PC-3 (cell line): Measurements from ENCODE around the gene HPCAL4.

Experiments used
- EZH2 ChIP-seq: fragments of 300-600 bp; sonication (generic); IDR thresholded peaks from one replicate; pipeline ENCODE4 v1.6.1; 2017; ENCODE audit warnings: antibody characterized with exemption, mild to moderate bottlenecking, low read length; ENCODE audit not compliant: unreplicated experiment
- TF ChIP-seq, protein P1 (sequence below): fragments of 300-600 bp; sonication (generic); conservative IDR thresholded peaks from 2 replicates; pipeline ENCODE4 v1.5.1; 2017; ENCODE audit warnings: antibody characterized with exemption, low read depth, mild to moderate bottlenecking, low read length

DNA sequence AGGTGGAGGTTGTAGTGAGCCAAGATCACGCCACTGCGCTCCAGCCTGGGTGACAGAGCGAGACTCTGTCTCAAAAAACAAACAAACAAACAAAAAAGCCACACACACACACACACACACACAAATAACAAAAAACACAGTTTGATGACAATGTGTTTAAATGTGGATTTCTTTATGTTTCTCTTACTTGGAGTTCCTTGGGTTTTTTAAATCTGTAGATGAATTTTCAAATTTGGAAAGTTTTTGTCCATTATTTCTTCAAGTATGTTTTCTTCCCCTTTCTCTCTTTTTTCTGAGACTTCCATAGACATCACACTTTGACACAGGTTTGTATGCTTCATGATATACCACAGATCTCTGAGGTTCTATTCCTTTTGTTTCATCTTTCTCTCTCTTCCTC is 35.4 kb upstream of the HPCAL4 start:
- TF ChIP-seq, protein P1, sequence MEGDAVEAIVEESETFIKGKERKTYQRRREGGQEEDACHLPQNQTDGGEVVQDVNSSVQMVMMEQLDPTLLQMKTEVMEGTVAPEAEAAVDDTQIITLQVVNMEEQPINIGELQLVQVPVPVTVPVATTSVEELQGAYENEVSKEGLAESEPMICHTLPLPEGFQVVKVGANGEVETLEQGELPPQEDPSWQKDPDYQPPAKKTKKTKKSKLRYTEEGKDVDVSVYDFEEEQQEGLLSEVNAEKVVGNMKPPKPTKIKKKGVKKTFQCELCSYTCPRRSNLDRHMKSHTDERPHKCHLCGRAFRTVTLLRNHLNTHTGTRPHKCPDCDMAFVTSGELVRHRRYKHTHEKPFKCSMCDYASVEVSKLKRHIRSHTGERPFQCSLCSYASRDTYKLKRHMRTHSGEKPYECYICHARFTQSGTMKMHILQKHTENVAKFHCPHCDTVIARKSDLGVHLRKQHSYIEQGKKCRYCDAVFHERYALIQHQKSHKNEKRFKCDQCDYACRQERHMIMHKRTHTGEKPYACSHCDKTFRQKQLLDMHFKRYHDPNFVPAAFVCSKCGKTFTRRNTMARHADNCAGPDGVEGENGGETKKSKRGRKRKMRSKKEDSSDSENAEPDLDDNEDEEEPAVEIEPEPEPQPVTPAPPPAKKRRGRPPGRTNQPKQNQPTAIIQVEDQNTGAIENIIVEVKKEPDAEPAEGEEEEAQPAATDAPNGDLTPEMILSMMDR: no peak
- TF ChIP-seq EZH2: no peak
